ENCODE measurements around the gene BTN3A1. TPM values are rescaled to one million over a fixed set of nuclear protein-coding genes. Genes with fewer than 3 reads are reported as not detected.
"Not testable (repeated sequence)": the region's sequence is repeated elsewhere in the genome, so short reads cannot be mapped to it uniquely, and the experiment has no call there.

BTN3A1 gene
- total RNA-seq, 1 experiment from 2014 or later, result 5.4 TPM

- Histone ChIP-seq H3K79me2 (ENCODE audit: low read length) (no peaks in the 10 kb centered on the region), H3K9me3 (ENCODE audit: low read length) (no peaks in the 10 kb centered on the region), H4K20me1 (ENCODE audit: low read length) (no peaks in the 10 kb centered on the region), H3K9ac (ENCODE audit: low read length) (no peak overlapping the region), H3K4me3 (ENCODE audit: low read length) (no peak overlapping the region), H3K27me3 (ENCODE audit: low read length) (no peaks in the 10 kb centered on the region), H3K27ac (ENCODE audit: low read length) (no peak overlapping the region), H3K9me2 (replicated peaks; ENCODE audit: low read length) (no peaks in the 10 kb centered on the region), H3F3A (ENCODE audit: low read length, unreplicated experiment) (no peaks in the 10 kb centered on the region), H3K36me3 (ENCODE audit: low read depth, low read length) (no peaks in the 10 kb centered on the region), H3K4me1 (ENCODE audit: insufficient read depth, low read length) (peaks cover 5% of the 10 kb centered on the region; the same call in 1 of the 2 replicates), H3K4me2 (ENCODE audit: low read length) (no peak overlapping the region), H2AFZ (ENCODE audit: low read length) (no peak overlapping the region)
- DNase-seq (no peak), ATAC-seq (no peak)
- CTCF ChIA-PET, result no interaction called here
- BruUV-seq (replicated peaks), result no TSS peak
- TF ChIP-seq EZH2 (IDR thresholded peaks at IDR 0.05; ENCODE audit: low read length, unreplicated experiment) (no peak), CTCF (conservative IDR thresholded peaks at IDR 0.05; ENCODE audit: low read depth, low read length) (no peak), EZH2phosphoT487 (IDR thresholded peaks at IDR 0.05; ENCODE audit: borderline replicate concordance, low read length) (no peak)
- POLR2A ChIA-PET (ENCODE audit: unreplicated experiment), result no interaction called here
- intact Hi-C loops (cut with micrococcal nuclease), result no loop called here
Measured at GRCh38 chr6:26375270-26375669, 26.8 kb upstream of the BTN3A1 start.

GRCh38 chr6:26377719-26378118 is 24.4 kb upstream of the BTN3A1 start:
- no peaks in the 10 kb centered on the region for H3K9me2 ChIP-seq (replicated peaks; ENCODE audit: low read length)
- no TSS peak for BruUV-seq (replicated peaks)
- DNase-seq (no peak), ATAC-seq (no peak)
- no peak overlapping the region for H3K9ac ChIP-seq (ENCODE audit: low read length)
- no peaks in the 10 kb centered on the region for H3K36me3 ChIP-seq (ENCODE audit: low read depth, low read length)
- no peaks in the 10 kb centered on the region for H3K79me2 ChIP-seq (ENCODE audit: low read length)
- TF ChIP-seq EZH2 (IDR thresholded peaks at IDR 0.05; ENCODE audit: low read length, unreplicated experiment), result no peak
- no peak for TF ChIP-seq EZH2phosphoT487 (IDR thresholded peaks at IDR 0.05; ENCODE audit: borderline replicate concordance, low read length)
- no peak for TF ChIP-seq CTCF (conservative IDR thresholded peaks at IDR 0.05; ENCODE audit: low read depth, low read length)
- no peaks in the 10 kb centered on the region for H3K9me3 ChIP-seq (ENCODE audit: low read length)
- no peak overlapping the region for H3K27ac ChIP-seq (ENCODE audit: low read length)
- no peaks in the 10 kb centered on the region for H3K27me3 ChIP-seq (ENCODE audit: low read length)
- peaks cover 5% of the 10 kb centered on the region; the same call in 1 of the 2 replicates for H3K4me1 ChIP-seq (ENCODE audit: insufficient read depth, low read length)
- H3K4me3 ChIP-seq (ENCODE audit: low read length), result no peak overlapping the region
- H2AFZ ChIP-seq (ENCODE audit: low read length), result no peak overlapping the region
- no peaks in the 10 kb centered on the region for H4K20me1 ChIP-seq (ENCODE audit: low read length)
- ChIA-PET CTCF (no interaction called here), POLR2A (ENCODE audit: unreplicated experiment) (no interaction called here)
- H3F3A ChIP-seq (ENCODE audit: low read length, unreplicated experiment), result no peaks in the 10 kb centered on the region
- no peak overlapping the region for H3K4me2 ChIP-seq (ENCODE audit: low read length)
- intact Hi-C loops (cut with micrococcal nuclease), result no loop called here

GRCh38 chr6:26378143-26378542 is 23.9 kb upstream of the BTN3A1 start:
- H3K27me3 ChIP-seq (ENCODE audit: low read length); H3K4me3 ChIP-seq (ENCODE audit: low read length); H3F3A ChIP-seq (ENCODE audit: low read length, unreplicated experiment); H3K27ac ChIP-seq (ENCODE audit: low read length); H3K36me3 ChIP-seq (ENCODE audit: low read depth, low read length); H3K9me3 ChIP-seq (ENCODE audit: low read length); H3K9me2 ChIP-seq (replicated peaks; ENCODE audit: low read length); BruUV-seq (replicated peaks); intact Hi-C loops (cut with micrococcal nuclease); CTCF ChIA-PET; H2AFZ ChIP-seq (ENCODE audit: low read length); H4K20me1 ChIP-seq (ENCODE audit: low read length); ATAC-seq; DNase-seq; H3K4me2 ChIP-seq (ENCODE audit: low read length); H3K79me2 ChIP-seq (ENCODE audit: low read length); POLR2A ChIA-PET (ENCODE audit: unreplicated experiment); H3K4me1 ChIP-seq (ENCODE audit: insufficient read depth, low read length); H3K9ac ChIP-seq (ENCODE audit: low read length): not testable (repeated sequence)
